Raji (cell line): ENCODE measurements around the gene MAGI3.

Experiments used
- POLR2A ChIP-seq: IDR thresholded peaks from 2 replicates; pipeline ENCODE4 v1.6.1; 2011; ENCODE audit warnings: low read depth, low read length, control low read depth; ENCODE audit not compliant: insufficient read depth

Gene MAGI3

DNA sequence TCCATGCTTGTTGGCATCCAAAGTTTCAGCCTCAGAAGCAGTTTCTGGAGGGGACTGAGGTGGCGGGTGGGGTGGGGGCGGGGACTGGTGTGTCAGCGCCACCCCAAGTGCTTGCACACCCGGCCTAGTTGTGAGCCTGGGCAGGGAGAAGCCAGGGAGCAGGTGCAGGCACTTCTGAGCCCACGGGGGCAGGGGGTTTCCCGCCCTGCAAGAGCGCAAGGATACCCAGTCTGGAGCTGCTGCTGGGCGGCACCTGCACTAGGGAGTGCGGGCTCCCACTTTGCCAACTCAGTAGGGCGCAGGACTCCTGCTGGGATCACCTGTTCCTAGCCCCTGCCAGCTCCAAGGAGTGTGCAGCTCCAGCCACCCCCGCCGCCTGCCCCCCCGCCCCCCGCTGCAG, 33.5 kb downstream of the MAGI3 start:
- no peak for TF ChIP-seq POLR2A

DNA sequence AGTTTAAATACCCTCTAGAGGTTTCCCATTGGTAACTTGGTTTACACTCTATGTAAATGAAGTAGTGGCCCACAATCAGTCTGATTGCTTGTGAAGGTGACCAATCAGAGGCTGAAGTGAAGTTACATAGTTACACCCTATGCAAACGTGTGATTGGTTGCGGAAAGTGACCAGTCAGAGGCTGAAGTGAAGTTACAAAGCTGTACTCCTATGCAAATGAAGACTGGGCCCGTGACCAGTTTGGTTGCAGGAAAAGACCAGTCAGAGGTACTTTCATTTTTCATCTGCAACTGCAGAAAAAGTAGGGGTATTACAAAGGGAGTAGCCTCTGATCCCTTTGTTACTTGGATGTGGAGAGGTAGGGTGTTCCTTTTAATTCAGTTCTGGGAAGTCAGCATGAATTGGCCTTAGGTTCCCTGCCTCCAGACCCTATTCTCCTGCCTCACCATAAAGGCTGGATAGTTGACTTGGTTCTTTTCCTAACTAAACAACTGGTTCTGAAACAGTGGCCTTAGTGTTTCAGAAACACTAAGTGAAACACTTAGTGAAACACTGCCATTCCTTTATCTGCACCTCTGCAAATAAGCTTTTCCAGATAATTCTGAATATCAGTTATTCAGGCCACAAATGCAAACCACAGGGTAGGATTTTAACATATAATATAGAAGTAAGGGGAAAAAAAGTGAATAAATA, 39.3 kb downstream of the MAGI3 start:
- TF ChIP-seq POLR2A = no peak

DNA sequence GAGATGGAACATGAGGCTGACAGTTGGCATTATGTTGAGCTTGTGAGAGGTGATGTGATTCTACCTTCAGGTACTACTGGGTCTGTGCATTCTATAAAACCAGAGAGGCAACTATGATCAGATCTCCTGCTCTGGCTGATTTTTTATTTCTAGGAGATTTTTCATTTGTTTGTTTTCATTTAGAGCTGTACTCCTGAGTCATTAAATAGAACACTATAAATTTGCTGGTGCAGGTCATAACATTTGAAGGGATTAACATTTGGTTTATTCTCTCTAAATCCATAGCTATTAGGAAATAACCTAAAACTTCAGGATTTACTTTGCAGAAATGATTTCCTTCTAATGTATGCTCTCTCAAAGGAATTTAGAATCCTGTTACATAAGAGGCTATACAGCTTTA, 42.9 kb downstream of the MAGI3 start:
- no peak for TF ChIP-seq POLR2A

DNA sequence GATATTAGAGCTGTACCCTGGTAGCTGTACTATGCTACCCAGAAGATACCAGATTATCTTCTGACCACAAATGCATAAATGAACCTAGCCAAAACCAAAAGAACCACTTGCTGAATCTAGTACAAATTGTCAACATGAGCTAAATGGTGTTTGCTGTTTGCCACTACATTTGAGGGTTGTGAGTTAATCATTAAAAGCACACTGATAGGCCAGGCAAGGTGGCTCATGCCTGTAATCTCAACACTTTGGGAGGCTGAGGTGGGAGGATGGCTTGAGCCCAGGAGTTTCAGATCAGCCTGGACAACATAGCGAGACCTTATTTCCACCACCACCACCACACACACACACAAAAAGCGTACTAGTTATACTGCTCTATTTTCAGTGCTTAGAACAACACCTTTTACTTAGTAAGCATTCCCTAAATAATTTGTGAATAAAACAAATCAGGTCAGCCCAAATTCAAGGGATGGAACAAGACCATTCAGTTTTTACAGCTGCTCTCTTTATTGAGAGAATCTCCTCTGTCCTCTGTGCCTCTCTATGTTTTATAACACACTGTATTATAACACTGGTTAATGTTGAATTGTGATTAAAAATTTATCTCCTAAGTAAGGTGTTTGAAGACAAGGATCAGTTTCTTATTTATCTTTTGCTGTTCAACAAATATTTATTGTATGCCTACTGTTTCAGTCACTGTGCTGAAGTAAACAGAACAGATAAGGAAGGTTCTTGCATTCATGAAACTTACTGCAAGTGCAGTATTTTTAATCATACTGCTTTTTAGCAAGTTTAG, 44.0 kb downstream of the MAGI3 start:
- TF ChIP-seq POLR2A = no peak

DNA sequence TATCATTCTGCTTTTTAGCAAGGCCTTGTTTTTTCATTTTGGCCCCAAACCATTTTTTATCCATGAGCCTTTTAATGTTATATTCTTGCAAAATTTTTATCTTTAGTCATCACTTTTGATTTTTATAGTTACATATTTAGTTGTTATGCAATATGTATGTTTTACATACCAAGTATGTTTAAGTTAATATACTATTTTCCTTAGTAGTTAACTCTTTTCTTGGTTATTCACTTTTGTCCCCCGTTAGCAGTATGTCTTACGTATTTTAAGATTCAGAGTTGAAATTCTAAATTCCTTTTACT, 44.5 kb downstream of the MAGI3 start:
- no peak for TF ChIP-seq POLR2A

DNA sequence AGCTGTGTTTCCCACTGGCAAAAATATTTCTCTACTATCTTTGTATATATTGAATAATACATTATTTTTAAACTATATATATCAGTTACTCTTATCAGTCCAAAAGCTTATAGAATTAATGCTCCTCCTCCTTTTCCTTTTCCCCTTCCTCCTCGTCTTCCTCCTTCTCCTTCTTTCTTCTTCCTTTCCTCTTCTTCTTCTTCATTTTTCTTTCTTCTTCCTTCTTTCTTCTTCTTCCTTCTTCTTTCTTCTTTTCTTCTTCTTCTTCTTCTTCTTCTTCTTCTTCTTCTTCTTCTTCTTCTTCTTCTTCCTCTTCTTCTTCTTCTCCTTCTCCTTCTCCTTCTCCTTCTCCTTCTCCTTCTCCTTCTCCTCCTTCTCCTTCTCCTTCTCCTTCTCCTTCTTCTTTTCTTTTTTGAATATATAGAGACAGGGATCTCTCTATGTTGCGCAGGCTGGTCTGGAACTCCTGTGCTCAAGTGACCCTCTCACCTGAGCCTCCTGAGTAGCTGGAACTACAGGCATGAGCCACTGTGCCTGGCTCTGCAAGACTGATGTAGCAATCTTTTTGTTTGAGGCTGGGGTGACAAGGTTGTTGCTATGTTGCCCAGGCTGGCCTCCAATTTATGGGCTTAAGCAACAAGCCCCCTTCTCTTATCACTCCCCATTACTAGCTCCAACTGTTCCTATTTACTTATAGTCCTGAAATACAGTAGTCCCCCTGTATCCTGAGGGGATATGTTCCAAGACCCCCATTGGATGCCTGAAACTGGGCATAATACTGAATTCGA, 47.4 kb downstream of the MAGI3 start:
- TF ChIP-seq POLR2A = no peak

DNA sequence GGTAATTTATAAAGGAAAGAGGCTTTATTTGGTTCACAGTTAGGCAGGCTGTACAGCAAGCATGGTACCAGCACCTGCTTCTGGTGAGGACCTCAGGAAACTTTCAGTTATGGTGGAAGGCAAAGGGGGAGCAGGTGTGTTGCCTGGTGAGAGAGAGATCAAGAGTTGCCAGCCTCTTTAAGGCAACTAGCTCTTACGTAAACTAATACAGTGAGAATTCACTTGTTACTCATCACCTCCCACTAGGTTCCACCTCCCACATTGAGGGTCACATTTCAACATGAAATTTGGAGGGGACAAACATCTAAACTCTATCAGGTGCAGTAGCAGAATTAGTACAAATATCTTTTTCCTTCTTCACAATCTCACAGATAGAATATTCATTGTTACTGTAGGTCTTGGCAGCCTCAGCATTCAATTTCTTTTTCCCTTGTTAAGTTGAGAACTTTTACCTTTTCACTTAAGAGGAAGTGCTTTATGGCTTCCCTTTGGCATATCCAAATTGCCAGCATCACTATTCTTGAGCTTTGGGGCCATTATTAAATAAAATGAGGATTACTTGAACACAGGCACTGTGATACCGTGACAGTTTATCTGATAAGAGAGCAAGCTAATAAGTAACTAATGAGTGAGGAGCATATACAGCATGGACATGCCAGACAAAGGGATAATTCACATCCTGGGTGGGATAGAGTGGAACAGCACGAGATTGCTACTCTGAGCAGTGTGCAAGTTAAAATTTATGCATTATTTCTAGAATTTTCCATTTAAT, 48.4 kb downstream of the MAGI3 start:
- no peak for TF ChIP-seq POLR2A

DNA sequence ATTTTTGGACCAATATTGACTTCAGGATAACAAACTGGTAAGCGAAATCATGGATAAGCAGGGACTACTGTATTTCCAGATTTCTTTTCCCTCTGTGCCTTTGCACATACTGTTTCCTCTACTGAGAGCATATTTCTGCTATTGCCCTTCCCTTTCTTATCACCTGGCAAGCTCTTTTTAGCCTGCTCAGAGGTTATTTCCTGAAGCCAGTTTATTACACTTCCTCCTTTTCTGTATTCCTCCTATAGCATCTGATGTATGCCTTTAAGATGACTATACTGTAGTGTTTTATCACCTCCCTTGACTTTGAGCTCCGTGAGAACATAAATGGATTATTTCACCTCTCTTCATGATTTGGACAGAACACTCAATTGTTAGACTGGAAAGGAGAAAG, 49.0 kb downstream of the MAGI3 start:
- TF ChIP-seq POLR2A = no peak

DNA sequence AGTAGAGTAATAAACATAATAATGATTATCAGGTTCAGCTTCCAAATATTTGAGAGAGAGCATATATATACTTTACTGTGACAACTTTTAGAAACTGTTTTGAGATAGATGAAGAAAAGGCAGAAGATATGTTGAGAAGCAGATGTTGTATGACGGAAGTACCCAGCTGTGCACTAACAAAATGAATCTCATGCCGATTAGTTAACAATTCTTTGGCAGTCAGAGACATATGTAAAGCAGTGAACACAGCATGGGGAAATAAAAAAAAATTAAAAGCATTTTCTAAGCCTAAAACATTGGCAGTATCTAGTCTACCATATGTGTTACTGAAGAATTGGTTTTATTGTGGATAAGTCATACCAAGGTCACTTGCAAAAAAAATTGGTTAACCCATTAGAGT, 51.8 kb downstream of the MAGI3 start:
- no peak for TF ChIP-seq POLR2A

DNA sequence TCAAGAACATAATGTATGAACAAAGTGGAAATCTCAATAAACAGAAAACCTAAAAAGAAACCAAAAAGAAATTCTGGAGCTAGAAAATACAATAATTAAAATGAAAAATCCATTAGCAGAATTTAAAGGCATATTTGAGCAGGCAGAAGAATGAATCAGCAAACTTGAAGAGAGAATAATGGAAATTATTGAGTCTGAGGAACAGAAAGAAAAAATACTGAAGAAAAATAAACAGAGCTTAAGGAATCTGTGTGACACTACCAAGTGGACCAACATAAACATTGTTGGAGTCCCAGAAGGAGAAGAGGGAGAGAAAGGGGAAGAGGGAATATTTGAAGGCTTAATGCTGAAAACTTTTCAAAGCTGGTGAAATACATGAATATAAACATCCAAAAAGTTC, 54.5 kb downstream of the MAGI3 start:
- no peak for TF ChIP-seq POLR2A

DNA sequence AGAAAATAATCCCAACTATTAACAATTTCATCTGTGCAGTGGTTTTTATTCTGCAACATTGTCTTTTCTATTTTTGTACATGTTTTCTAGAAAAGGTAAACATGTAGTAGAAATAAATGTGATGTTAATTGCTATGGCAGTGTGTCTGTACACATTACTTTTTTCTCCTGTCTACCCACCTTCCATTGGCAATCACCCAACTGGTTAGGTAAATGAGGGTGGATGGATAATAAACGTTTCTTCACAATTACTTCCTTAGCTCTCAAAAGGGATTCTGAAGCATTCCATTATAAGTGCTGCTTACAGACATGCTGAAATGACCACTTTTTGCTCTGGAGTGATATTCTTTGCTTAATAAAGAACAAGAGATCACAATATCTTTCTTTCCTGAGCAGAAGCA, 61.4 kb downstream of the MAGI3 start:
- no peak for TF ChIP-seq POLR2A

DNA sequence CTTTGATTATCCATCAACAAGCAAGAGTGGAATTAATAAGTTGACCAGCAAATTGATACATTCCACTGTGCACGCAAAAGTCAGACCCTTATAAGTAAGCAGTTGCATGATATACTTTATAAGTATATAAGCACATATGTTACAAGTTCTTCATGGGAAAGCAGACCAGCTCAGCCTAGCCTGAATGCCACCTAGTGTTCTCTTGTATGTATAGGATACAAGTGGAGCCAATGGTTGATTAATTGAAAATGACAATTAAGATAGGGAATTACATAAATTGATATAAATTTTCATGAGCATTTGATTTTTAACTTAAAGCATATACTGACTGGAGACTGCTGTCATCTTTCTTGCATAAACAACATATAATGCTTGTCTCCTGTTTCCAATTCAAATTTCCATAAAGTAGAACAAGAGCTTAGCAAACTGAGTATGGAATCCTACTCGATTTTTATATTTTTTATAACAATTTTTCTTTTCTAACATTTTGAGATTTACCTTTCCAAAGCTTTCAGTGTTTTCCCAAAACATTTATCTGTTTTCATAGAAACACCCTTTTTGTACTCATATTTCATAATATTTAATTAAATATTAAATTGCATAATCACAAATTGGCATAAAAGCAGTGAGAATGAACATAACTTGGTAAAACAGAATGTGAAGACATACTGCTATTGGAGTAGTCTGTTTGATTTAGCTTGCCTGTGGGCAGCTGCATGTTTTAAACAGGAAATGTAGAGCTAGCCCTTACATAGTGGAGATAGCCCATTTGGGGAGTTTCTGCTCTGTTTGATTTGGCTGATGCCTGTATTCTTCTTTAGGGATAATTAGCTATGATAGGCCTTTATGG, 62.8 kb downstream of the MAGI3 start:
- no peak for TF ChIP-seq POLR2A

DNA sequence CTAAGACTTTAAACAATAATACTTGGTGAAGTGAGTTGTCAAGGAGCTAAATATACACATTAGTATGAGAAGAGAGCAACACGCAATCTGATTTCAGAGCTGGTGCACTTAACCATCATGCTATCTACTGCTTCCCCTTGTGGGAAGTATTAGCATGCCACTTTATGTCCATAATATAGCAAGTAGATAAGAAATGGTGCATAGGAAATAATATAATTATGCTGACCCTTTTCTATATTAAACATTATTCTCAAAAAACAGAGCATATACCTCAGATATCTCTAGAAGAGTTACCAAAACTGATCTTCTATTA, 63.4 kb downstream of the MAGI3 start:
- no peak for TF ChIP-seq POLR2A

DNA sequence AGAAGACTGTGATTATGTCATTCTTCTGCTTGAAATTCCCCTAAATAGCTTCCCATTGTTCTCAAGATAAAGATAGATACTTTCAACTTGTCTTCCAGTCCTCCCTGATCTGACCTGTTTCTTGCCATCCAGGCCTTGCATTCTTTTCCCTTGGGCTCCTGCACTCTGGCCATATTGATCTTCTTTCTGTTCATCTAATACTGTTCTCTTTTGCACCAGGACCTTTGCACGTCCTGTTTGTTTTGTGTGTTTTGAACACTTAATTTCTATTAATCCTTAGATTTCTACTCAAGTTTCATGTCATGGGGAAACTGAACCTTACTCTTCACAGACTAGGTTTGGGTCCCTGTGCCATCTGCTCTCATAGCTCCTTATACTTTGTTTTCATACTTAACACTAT, 65.1 kb downstream of the MAGI3 start:
- no peak for TF ChIP-seq POLR2A

DNA sequence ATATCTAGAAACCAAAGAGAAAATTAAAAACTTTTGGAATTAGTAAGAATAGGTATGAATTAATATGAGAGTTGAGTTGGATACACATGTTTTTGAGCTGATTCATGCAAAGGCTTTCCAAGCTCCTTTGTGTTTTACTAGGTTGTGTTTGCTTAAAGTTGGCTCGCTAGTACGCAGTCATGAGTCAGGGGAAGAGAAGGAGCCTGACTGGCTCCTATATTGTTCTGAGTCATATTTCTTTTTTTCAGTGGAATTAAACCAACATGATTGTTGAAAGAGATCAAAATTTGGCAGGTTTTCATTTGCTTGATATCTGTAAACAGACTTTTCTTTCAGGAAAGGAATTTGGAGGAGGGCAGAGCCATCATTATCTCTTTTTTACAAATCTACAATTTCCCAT, 66.7 kb downstream of the MAGI3 start:
- no peak for TF ChIP-seq POLR2A

DNA sequence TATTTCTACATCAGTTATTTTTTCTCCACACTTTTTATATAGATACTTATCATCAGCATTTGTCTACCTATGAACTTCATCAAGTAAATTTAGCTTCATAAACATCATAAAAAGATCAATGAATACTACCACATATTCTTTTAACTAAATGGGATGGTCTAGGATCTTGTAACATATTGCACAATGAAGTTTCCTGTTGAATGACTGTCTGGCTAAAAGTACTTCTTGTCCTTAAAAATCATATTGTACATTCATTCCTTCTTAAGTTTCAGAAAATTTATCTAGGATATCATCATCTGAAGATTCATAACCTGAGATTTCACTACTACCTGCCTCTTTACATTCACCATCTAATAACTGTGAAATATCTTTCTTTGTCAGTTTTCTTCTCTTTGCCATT, 69.0 kb downstream of the MAGI3 start:
- no peak for TF ChIP-seq POLR2A
